ENCODE results near the gene AGFG1.

AGFG1 gene

DNA sequence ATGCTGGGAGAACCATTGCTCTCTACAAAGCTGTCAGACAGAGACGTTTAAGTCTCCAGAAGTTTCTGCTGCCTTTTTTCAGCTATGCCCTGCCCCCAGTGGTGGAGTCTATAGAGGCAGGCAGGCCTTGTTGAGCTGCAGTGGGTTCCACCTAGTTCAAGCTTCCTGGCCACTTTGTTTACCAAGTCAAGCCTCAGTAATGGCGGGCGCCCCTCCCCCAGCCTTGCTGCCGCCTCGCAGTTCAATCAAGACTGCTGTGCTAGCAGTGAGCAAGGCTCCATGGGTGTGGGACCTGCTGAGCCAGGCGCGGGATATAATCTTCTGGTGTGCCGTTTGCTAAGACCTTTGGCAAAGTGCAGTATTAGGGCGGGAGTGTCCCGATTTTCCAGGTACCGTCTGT lies 74.0 kb downstream of the AGFG1 start:
- DNase-seq (ENCODE audit: low read depth) = no peak
- TF ChIP-seq CTCF (IDR thresholded peaks at IDR 0.05; ENCODE audit: control insufficient read depth, insufficient read depth, low read depth, low read length, missing control alignments) = peak; percentile 29
- H3K4me3 ChIP-seq (ENCODE audit: control insufficient read depth, low read depth, low read length) = no peak overlapping the region

DNA sequence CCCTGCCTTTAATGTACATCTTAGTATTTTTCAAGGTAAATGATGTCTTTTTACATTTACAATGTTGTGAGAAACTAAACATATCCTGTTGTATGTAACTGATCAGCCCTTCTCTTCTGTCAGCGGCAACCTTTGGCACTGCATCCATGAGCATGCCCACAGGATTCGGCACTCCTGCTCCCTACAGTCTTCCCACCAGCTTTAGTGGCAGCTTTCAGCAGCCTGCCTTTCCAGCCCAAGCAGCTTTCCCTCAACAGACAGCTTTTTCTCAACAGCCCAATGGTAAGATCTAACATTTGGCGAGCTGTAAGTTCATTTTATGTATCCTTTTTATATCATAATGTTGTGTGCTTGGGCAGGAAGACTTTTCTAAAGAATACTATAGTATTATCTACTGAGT lies 79.9 kb downstream of the AGFG1 start:
- no peak for DNase-seq (ENCODE audit: low read depth)
- H3K4me3 ChIP-seq (ENCODE audit: control insufficient read depth, low read depth, low read length) = no peak overlapping the region
- TF ChIP-seq CTCF (IDR thresholded peaks at IDR 0.05; ENCODE audit: control insufficient read depth, insufficient read depth, low read depth, low read length, missing control alignments) = no peak

DNA sequence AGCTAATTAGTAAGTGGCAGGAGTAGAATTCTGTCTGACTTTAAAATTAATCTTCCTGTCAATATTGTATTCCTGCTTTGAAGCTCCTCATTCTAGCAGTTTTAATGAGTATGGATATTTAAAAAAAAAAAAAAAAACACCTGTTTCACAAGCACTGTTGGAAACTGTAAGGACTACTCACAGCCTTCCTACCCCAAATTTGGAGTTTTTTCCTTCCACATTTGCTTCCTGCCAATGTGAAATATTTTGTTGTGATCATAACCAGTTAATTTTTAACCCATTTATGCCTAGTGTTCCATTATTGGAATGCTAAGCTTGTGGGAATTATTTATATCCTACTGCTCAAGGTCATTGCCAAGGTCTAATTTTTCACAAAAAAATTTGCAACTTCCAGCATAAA lies 90.6 kb downstream of the AGFG1 start:
- no peak for TF ChIP-seq CTCF (IDR thresholded peaks at IDR 0.05; ENCODE audit: control insufficient read depth, insufficient read depth, low read depth, low read length, missing control alignments)
- H3K4me3 ChIP-seq (ENCODE audit: control insufficient read depth, low read depth, low read length) = no peak overlapping the region
- no peak for DNase-seq (ENCODE audit: low read depth)

- no peak for TF ChIP-seq CTCF (IDR thresholded peaks at IDR 0.05; ENCODE audit: control insufficient read depth, insufficient read depth, low read depth, low read length, missing control alignments)
- H3K4me3 ChIP-seq (ENCODE audit: control insufficient read depth, low read depth, low read length) = no peak overlapping the region
- DNase-seq (ENCODE audit: low read depth) = no peak
Measured at GRCh38 chr2:227565080-227565479, 93.1 kb downstream of the AGFG1 start.

GRCh38 chr2:227566012-227566411 lies 94.1 kb downstream of the AGFG1 start:
- no peak overlapping the region for H3K4me3 ChIP-seq (ENCODE audit: control insufficient read depth, low read depth, low read length)
- TF ChIP-seq CTCF (IDR thresholded peaks at IDR 0.05; ENCODE audit: control insufficient read depth, insufficient read depth, low read depth, low read length, missing control alignments) = no peak
- DNase-seq (ENCODE audit: low read depth) = no peak

GRCh38 chr2:227568852-227569169 lies 96.9 kb downstream of the AGFG1 start:
- no peak overlapping the region for H3K4me3 ChIP-seq (ENCODE audit: control insufficient read depth, low read depth, low read length)
- no peak for TF ChIP-seq CTCF (IDR thresholded peaks at IDR 0.05; ENCODE audit: control insufficient read depth, insufficient read depth, low read depth, low read length, missing control alignments)

DNA sequence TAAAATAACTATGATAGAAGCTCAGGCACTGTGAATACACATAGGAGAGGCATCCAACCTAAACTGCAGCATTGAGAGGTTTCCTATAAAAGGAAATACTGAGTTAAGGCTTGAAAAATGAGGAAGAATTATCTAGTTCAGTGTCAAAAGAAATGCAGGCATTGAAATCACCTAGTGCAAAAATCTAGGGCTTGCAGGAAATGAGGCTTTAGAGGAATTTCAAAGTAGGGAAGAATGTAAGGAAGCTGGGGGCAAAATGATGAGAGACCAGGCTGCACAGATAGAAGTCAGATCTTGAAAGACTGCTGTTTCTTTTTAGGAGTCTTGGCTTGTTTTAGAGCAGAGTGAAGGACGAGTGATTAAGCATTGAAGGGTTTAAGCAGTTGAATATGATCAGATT lies 98.7 kb downstream of the AGFG1 start:
- no peak for TF ChIP-seq CTCF (IDR thresholded peaks at IDR 0.05; ENCODE audit: control insufficient read depth, insufficient read depth, low read depth, low read length, missing control alignments)
- H3K4me3 ChIP-seq (ENCODE audit: control insufficient read depth, low read depth, low read length) = no peak overlapping the region
- no peak for DNase-seq (ENCODE audit: low read depth)

More at GRCh38 chr2:227568852-227569169, 96.9 kb downstream of the AGFG1 start:
- no peak for DNase-seq (ENCODE audit: low read depth)
